Mesendoderm (in vitro differentiated cells): ENCODE data around the gene KCTD6.

Experiments
- DNase-seq: peaks from one replicate; pipeline ENCODE4 v3.0.0; 2013
- H2AK5ac ChIP-seq: 2 replicates; pipeline ENCODE4 v1.6.1; 2013; ENCODE audit warnings: low read length, inconsistent platforms
- H2BK120ac ChIP-seq: 2 replicates; pipeline ENCODE4 v1.6.1; 2013; ENCODE audit warnings: low read depth, mild to moderate bottlenecking, low read length, moderate library complexity, mixed read lengths
- H2BK15ac ChIP-seq: replicated peaks from 2 replicates; pipeline ENCODE4 v1.6.1; 2013; ENCODE audit warnings: low read depth, mild to moderate bottlenecking, moderate library complexity
- H2BK5ac ChIP-seq: 2 replicates; pipeline ENCODE4 v1.6.1; 2013; ENCODE audit warnings: low read length, inconsistent platforms
- H3K18ac ChIP-seq: 2 replicates; pipeline ENCODE4 v1.6.1; 2013; ENCODE audit warnings: mild to moderate bottlenecking, low read length, mixed read lengths
- H3K23ac ChIP-seq: one replicate; pipeline ENCODE4 v1.6.1; 2013; ENCODE audit warnings: low read length
- H3K27ac ChIP-seq: 2 replicates; pipeline ENCODE4 v1.5.1; 2013; ENCODE audit warnings: low read depth, mild to moderate bottlenecking, inconsistent platforms, low read length, moderate library complexity
- H3K27me3 ChIP-seq: 2 replicates; pipeline ENCODE4 v1.6.1; 2013; ENCODE audit warnings: low read length, control low read depth, mild to moderate bottlenecking, inconsistent platforms; ENCODE audit not compliant: insufficient read depth, poor library complexity
- H3K36me3 ChIP-seq: 2 replicates; pipeline ENCODE4 v1.6.1; 2013; ENCODE audit warnings: low read length, inconsistent platforms; ENCODE audit not compliant: control insufficient read depth, insufficient read depth
- H3K4ac ChIP-seq: one replicate; pipeline ENCODE4 v1.6.1; 2013; ENCODE audit warnings: low read depth, mild to moderate bottlenecking, low read length, moderate library complexity
- H3K4me1 ChIP-seq: 2 replicates; pipeline ENCODE4 v1.6.1; 2013; ENCODE audit warnings: low read depth, low read length, inconsistent platforms; ENCODE audit not compliant: control insufficient read depth
- H3K4me2 ChIP-seq: 2 replicates; pipeline ENCODE4 v1.6.1; 2013; ENCODE audit warnings: low read length
- H3K4me3 ChIP-seq: 2 replicates; pipeline ENCODE4 v1.5.1; 2013; ENCODE audit warnings: mild to moderate bottlenecking, low read length
- H3K56ac ChIP-seq: one replicate; pipeline ENCODE4 v1.6.1; 2013; ENCODE audit warnings: low read length
- H3K79me1 ChIP-seq: 2 replicates; pipeline ENCODE4 v1.6.1; 2013; ENCODE audit warnings: low read length, inconsistent platforms
- H3K79me2 ChIP-seq: 2 replicates; pipeline ENCODE4 v1.6.1; 2013; ENCODE audit warnings: mild to moderate bottlenecking, low read length; ENCODE audit not compliant: control insufficient read depth, insufficient read depth
- H3K9ac ChIP-seq: 2 replicates; pipeline ENCODE4 v1.6.1; 2013; ENCODE audit warnings: low read length, inconsistent platforms
- H4K5ac ChIP-seq: one replicate; pipeline ENCODE4 v1.6.1; 2013; ENCODE audit warnings: low read length
- H4K8ac ChIP-seq: one replicate; pipeline ENCODE4 v1.6.1; 2013; ENCODE audit warnings: low read depth, mild to moderate bottlenecking, control low read depth, low read length, moderate library complexity
- WGBS: extraction: QIAGEN DNeasy Blood & Tissue Kit; methylation state at CpG from one replicate; pipeline ENCODE4 v1.1.7; 2013; ENCODE audit warnings: low lambda C conversion rate, missing lambda C conversion rate; ENCODE audit not compliant: insufficient coverage; ENCODE audit errors: extremely low coverage; 5-methylcytosine and 5-hydroxymethylcytosine counted together

Gene KCTD6

GRCh38 chr3:58487140-58487886 is 4.6 kb upstream of the KCTD6 start:
- H3K27me3 ChIP-seq: no peaks in the 10 kb centered on the region
- H3K4me1 ChIP-seq: peaks cover 10% of the 10 kb centered on the region
- no CpG with 5 or more reads among the region's 18 CpGs for WGBS
- no peak overlapping the region for H2BK120ac ChIP-seq
- DNase-seq: no peak
- no peak overlapping the region for H3K9ac ChIP-seq
- no peak overlapping the region for H3K18ac ChIP-seq
- H4K8ac ChIP-seq: no peak overlapping the region
- H3K4me2 ChIP-seq: no peak overlapping the region
- H3K36me3 ChIP-seq: no peaks in the 10 kb centered on the region
- peak overlapping the region; percentile 50 for H3K56ac ChIP-seq
- H3K27ac ChIP-seq: no peak overlapping the region
- no peak overlapping the region for H3K4me3 ChIP-seq
- no peak overlapping the region for H3K23ac ChIP-seq
- H3K79me1 ChIP-seq: no peaks in the 10 kb centered on the region
- H2BK5ac ChIP-seq: peak overlapping the region; percentile 9
- peaks cover 2% of the 10 kb centered on the region for H3K79me2 ChIP-seq
- H2BK15ac ChIP-seq: no peak overlapping the region
- H4K5ac ChIP-seq: no peak overlapping the region
- no peak overlapping the region for H3K4ac ChIP-seq
- peak overlapping the region; percentile 67 for H2AK5ac ChIP-seq

GRCh38 chr3:58488967-58489366 is 2.9 kb upstream of the KCTD6 start:
- WGBS: no CpG with 5 or more reads among the region's 2 CpGs
- Histone ChIP-seq H3K4me1 (peaks cover 12% of the 10 kb centered on the region), H3K4me2 (no peak overlapping the region), H3K56ac (no peak overlapping the region), H3K79me2 (peaks cover 19% of the 10 kb centered on the region), H3K18ac (no peak overlapping the region), H2BK15ac (no peak overlapping the region), H3K27ac (no peak overlapping the region), H2BK120ac (no peak overlapping the region), H3K23ac (no peak overlapping the region), H2AK5ac (no peak overlapping the region), H3K4me3 (no peak overlapping the region), H3K4ac (no peak overlapping the region), H3K79me1 (peaks cover 3% of the 10 kb centered on the region), H4K8ac (no peak overlapping the region), H3K27me3 (no peaks in the 10 kb centered on the region), H4K5ac (no peak overlapping the region), H3K9ac (no peak overlapping the region), H3K36me3 (no peaks in the 10 kb centered on the region), H2BK5ac (no peak overlapping the region)
- DNase-seq: no peak

GRCh38 chr3:58490860-58491501 is 915 bp upstream of the KCTD6 start:
- H3K79me2 ChIP-seq: peaks cover 35% of the 10 kb centered on the region
- H4K5ac ChIP-seq: no peak overlapping the region
- no peak for DNase-seq
- H3K27ac ChIP-seq: no peak overlapping the region
- H3K36me3 ChIP-seq: no peaks in the 10 kb centered on the region
- peak overlapping the region; percentile 3 for H3K18ac ChIP-seq
- H2AK5ac ChIP-seq: no peak overlapping the region
- no peaks in the 10 kb centered on the region for H3K27me3 ChIP-seq
- peaks cover 12% of the 10 kb centered on the region for H3K4me1 ChIP-seq
- WGBS: no CpG with 5 or more reads among the region's 19 CpGs
- H4K8ac ChIP-seq: no peak overlapping the region
- peak overlapping the region; percentile 66 for H3K9ac ChIP-seq
- H2BK5ac ChIP-seq: peak overlapping the region; percentile 37
- peak overlapping the region; percentile 6 for H3K4me2 ChIP-seq
- peak overlapping the region; percentile 66 for H3K23ac ChIP-seq
- H3K56ac ChIP-seq: peak overlapping the region; percentile 75
- no peak overlapping the region for H2BK120ac ChIP-seq
- no peak overlapping the region for H2BK15ac ChIP-seq
- H3K79me1 ChIP-seq: peaks cover 3% of the 10 kb centered on the region
- H3K4ac ChIP-seq: peak overlapping the region; percentile 5
- no peak overlapping the region for H3K4me3 ChIP-seq

GRCh38 chr3:58492494-58492905 is 604 bp downstream of the KCTD6 start:
- Histone ChIP-seq H3K4ac (peak overlapping the region; percentile 100), H3K4me1 (peaks cover 12% of the 10 kb centered on the region), H3K27me3 (no peaks in the 10 kb centered on the region), H4K8ac (no peak overlapping the region), H3K23ac (no peak overlapping the region), H3K56ac (peak overlapping the region; percentile 83), H3K4me3 (peak overlapping the region; percentile 67), H3K79me1 (peaks cover 3% of the 10 kb centered on the region), H3K79me2 (peaks cover 48% of the 10 kb centered on the region), H4K5ac (no peak overlapping the region), H2AK5ac (no peak overlapping the region), H3K36me3 (no peaks in the 10 kb centered on the region), H3K18ac (peak overlapping the region; percentile 99), H2BK120ac (peak overlapping the region; percentile 69), H2BK5ac (no peak overlapping the region), H3K4me2 (peak overlapping the region; percentile 80), H3K27ac (peak overlapping the region; percentile 76), H3K9ac (peak overlapping the region; percentile 91), H2BK15ac (no peak overlapping the region)
- WGBS: no CpG with 5 or more reads among the region's 15 CpGs
- no peak for DNase-seq

- H3K36me3 ChIP-seq: no peaks in the 10 kb centered on the region
- H3K23ac ChIP-seq: no peak overlapping the region
- peak overlapping the region; percentile 66 for H3K18ac ChIP-seq
- WGBS: no CpG with 5 or more reads among the region's 3 CpGs
- no peak overlapping the region for H3K4me3 ChIP-seq
- no peaks in the 10 kb centered on the region for H3K27me3 ChIP-seq
- no peak overlapping the region for H3K4me2 ChIP-seq
- H3K4ac ChIP-seq: no peak overlapping the region
- H2BK120ac ChIP-seq: no peak overlapping the region
- peaks cover 3% of the 10 kb centered on the region for H3K79me1 ChIP-seq
- peaks cover 63% of the 10 kb centered on the region for H3K79me2 ChIP-seq
- H2BK5ac ChIP-seq: no peak overlapping the region
- no peak for DNase-seq
- peak overlapping the region; percentile 20 for H2BK15ac ChIP-seq
- no peak overlapping the region for H2AK5ac ChIP-seq
- peaks cover 10% of the 10 kb centered on the region for H3K4me1 ChIP-seq
- no peak overlapping the region for H4K5ac ChIP-seq
- H3K27ac ChIP-seq: no peak overlapping the region
- no peak overlapping the region for H4K8ac ChIP-seq
- peak overlapping the region; percentile 91 for H3K9ac ChIP-seq
- H3K56ac ChIP-seq: peak overlapping the region; percentile 83
These were observed 2.2 kb downstream of the KCTD6 start for GRCh38 chr3:58494107-58494506.
